BE2C (cell line): ENCODE results near the gene CD48.

Source experiments
- DNase-seq: peaks from one replicate; pipeline ENCODE4 v3.0.0-alpha.2; 2020
- H3K27me3 ChIP-seq: fragments of 250-450 bp; sonication (Bioruptor Pico); 2 replicates; pipeline ENCODE4 v1.5.1; 2020; ENCODE audit warnings: mild to moderate bottlenecking
- H3K36me3 ChIP-seq: fragments of 250-450 bp; sonication (Bioruptor Pico); 2 replicates; pipeline ENCODE4 v1.5.1; 2020; ENCODE audit warnings: mild to moderate bottlenecking
- H3K4me1 ChIP-seq: fragments of 250-450 bp; sonication (Bioruptor Pico); 2 replicates; pipeline ENCODE4 v1.5.1; 2020
- H3K4me3 ChIP-seq: 2 replicates; pipeline ENCODE4 v1.5.1; 2011; ENCODE audit warnings: low read depth, low read length
- H3K9me3 ChIP-seq: fragments of 250-450 bp; sonication (Bioruptor Pico); 2 replicates; pipeline ENCODE4 v1.5.1; 2020
- CTCF ChIP-seq: IDR thresholded peaks from 2 replicates; pipeline ENCODE4 v1.5.1; 2012; ENCODE audit warnings: mild to moderate bottlenecking, low read depth, low read length

CD48 gene

GRCh38 chr1:160676869-160677597, 34.6 kb downstream of the CD48 start:
- Histone ChIP-seq H3K9me3 (no peaks in the 10 kb centered on the region), H3K4me1 (no peaks in the 10 kb centered on the region), H3K4me3 (no peak overlapping the region), H3K27me3 (peaks cover 16% of the 10 kb centered on the region), H3K36me3 (no peaks in the 10 kb centered on the region)
- TF ChIP-seq CTCF, result no peak
- no peak for DNase-seq

- peak; percentile 57 for DNase-seq
- no peaks in the 10 kb centered on the region for H3K36me3 ChIP-seq
- no peaks in the 10 kb centered on the region for H3K9me3 ChIP-seq
- H3K4me1 ChIP-seq, result no peaks in the 10 kb centered on the region
- TF ChIP-seq CTCF, result peak; percentile 82
- H3K4me3 ChIP-seq, result no peak overlapping the region
- peaks cover 16% of the 10 kb centered on the region for H3K27me3 ChIP-seq
Observed at GRCh38 chr1:160675641-160676410, 35.8 kb downstream of the CD48 start.

- no peak for DNase-seq
- H3K36me3 ChIP-seq, result no peaks in the 10 kb centered on the region
- TF ChIP-seq CTCF, result no peak
- peaks cover 13% of the 10 kb centered on the region for H3K27me3 ChIP-seq
- H3K9me3 ChIP-seq, result no peaks in the 10 kb centered on the region
- H3K4me1 ChIP-seq, result no peaks in the 10 kb centered on the region
- H3K4me3 ChIP-seq, result no peak overlapping the region
Observed at GRCh38 chr1:160674415-160674814, 37.2 kb downstream of the CD48 start.

GRCh38 chr1:160672789-160673695, 38.6 kb downstream of the CD48 start:
- no peak overlapping the region for H3K4me3 ChIP-seq
- no peaks in the 10 kb centered on the region for H3K36me3 ChIP-seq
- H3K4me1 ChIP-seq, result no peaks in the 10 kb centered on the region
- no peak for DNase-seq
- peaks cover 5% of the 10 kb centered on the region; the same call in 1 of the 2 replicates for H3K27me3 ChIP-seq
- H3K9me3 ChIP-seq, result no peaks in the 10 kb centered on the region
- TF ChIP-seq CTCF, result no peak

- no peaks in the 10 kb centered on the region for H3K9me3 ChIP-seq
- TF ChIP-seq CTCF, result no peak
- no peak for DNase-seq
- H3K4me1 ChIP-seq, result no peaks in the 10 kb centered on the region
- H3K36me3 ChIP-seq, result no peaks in the 10 kb centered on the region
- H3K4me3 ChIP-seq, result no peak overlapping the region
- H3K27me3 ChIP-seq, result no peaks in the 10 kb centered on the region
Observed at GRCh38 chr1:160671603-160672517, 39.8 kb downstream of the CD48 start.
